ENCODE measurements around the gene CDH4. TPM values are rescaled to one million over a fixed set of nuclear protein-coding genes. Genes with fewer than 3 reads are reported as not detected.

Gene CDH4
- total RNA-seq, 1 donor from 2014 or later, result 8.3 TPM

DNA sequence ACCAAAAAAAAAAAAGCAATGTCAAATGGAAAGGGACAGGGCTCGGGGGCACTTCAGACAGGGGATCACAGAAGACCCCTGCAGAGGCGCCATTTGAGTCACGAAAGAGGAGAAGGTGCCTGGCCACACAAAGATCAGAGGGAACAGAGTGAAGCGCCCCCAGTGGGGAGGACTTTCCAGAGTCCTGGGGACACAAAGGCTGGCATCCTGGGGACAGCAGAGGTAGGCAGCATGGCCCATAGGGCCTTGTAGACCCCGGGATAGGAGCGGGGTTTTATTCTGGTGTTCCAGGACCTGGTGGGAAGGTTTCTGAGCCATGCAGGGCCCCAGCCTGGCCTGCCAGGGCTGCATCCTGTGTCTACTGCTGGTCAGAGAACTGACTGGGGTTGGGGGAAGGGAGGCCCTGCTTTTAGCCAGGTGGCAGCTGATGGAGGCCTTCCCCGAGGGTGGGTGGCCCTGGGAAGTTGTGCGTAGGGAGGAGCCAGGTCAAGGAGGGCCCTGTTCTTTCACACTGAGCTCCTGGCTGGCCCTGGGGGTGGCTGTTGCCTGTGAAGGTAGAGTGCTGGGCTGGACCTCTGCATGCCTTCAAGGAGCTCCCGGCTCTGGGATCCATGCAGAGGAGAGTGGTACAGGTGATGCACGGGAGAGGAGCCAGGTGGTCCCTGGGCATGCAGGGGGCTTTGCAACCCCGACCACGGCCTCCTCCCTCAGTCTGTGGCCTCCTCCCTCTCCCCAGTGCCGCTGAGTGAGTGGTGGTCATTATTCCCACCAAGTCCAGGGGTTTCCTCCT, 117.9 kb downstream of the CDH4 start:
- DNase-seq (ENCODE audit: extremely low spot score, unreplicated experiment), result no peak
- peaks cover 11% of the 10 kb centered on the region for H3K4me1 Mint-ChIP-seq (ENCODE audit: unreplicated experiment)
- TF ChIP-seq, protein P1, sequence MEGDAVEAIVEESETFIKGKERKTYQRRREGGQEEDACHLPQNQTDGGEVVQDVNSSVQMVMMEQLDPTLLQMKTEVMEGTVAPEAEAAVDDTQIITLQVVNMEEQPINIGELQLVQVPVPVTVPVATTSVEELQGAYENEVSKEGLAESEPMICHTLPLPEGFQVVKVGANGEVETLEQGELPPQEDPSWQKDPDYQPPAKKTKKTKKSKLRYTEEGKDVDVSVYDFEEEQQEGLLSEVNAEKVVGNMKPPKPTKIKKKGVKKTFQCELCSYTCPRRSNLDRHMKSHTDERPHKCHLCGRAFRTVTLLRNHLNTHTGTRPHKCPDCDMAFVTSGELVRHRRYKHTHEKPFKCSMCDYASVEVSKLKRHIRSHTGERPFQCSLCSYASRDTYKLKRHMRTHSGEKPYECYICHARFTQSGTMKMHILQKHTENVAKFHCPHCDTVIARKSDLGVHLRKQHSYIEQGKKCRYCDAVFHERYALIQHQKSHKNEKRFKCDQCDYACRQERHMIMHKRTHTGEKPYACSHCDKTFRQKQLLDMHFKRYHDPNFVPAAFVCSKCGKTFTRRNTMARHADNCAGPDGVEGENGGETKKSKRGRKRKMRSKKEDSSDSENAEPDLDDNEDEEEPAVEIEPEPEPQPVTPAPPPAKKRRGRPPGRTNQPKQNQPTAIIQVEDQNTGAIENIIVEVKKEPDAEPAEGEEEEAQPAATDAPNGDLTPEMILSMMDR (conservative IDR thresholded peaks at IDR 0.05), result no peak
- H3K27ac Mint-ChIP-seq, result no peak overlapping the region
- H3K36me3 Mint-ChIP-seq, result no peaks in the 10 kb centered on the region
- peaks cover 3% of the 10 kb centered on the region for H3K9me3 Mint-ChIP-seq
- H3K4me3 Mint-ChIP-seq, result no peak overlapping the region
- H3K27me3 Mint-ChIP-seq, result peaks cover 9% of the 10 kb centered on the region

GRCh38 chr20:61370841-61371303, 118.8 kb downstream of the CDH4 start:
- Mint-ChIP-seq H3K27me3 (peaks cover 6% of the 10 kb centered on the region), H3K4me3 (no peak overlapping the region), H3K36me3 (no peaks in the 10 kb centered on the region), H3K27ac (no peak overlapping the region), H3K4me1 (ENCODE audit: unreplicated experiment) (peaks cover 11% of the 10 kb centered on the region), H3K9me3 (no peaks in the 10 kb centered on the region)
- TF ChIP-seq, protein P1 (conservative IDR thresholded peaks at IDR 0.05), result no peak
- no peak for DNase-seq (ENCODE audit: extremely low spot score, unreplicated experiment)

DNA sequence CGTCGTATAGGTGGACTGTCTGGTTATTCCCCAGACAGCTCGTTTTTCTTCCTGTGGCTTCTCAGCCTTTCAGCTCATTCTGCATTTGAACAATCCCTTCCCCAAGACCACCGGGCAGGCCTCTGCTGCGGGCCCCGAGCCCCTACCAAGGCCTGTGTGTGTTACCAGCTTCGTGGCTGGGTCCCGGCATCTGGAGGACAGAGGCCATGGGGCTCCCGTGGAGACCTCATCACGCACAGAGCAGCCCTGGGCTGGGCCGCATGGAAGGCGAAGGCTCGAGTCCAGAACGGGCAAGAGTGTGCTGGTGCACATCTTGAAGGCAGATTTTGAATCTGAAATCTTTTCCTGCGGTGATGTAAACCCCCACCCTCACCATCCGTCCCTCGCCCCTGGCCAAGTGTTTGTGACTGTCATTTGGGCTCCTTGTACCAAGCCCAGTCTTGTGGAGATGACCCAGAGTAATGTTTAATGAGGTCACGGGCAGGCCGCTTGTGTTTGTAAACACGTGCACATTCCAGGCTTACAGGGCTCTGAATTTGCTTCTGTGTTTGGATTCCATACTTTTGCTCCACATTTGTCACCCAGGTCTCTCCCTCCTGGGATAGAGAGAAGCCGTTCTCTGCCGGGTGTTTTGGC, 119.6 kb downstream of the CDH4 start:
- DNase-seq (ENCODE audit: extremely low spot score, unreplicated experiment), result no peak
- TF ChIP-seq, protein P1 (conservative IDR thresholded peaks at IDR 0.05), result no peak
- Mint-ChIP-seq H3K27ac (no peak overlapping the region), H3K9me3 (no peaks in the 10 kb centered on the region), H3K27me3 (peaks cover 6% of the 10 kb centered on the region), H3K36me3 (no peaks in the 10 kb centered on the region), H3K4me3 (no peak overlapping the region), H3K4me1 (ENCODE audit: unreplicated experiment) (peaks cover 11% of the 10 kb centered on the region)

DNA sequence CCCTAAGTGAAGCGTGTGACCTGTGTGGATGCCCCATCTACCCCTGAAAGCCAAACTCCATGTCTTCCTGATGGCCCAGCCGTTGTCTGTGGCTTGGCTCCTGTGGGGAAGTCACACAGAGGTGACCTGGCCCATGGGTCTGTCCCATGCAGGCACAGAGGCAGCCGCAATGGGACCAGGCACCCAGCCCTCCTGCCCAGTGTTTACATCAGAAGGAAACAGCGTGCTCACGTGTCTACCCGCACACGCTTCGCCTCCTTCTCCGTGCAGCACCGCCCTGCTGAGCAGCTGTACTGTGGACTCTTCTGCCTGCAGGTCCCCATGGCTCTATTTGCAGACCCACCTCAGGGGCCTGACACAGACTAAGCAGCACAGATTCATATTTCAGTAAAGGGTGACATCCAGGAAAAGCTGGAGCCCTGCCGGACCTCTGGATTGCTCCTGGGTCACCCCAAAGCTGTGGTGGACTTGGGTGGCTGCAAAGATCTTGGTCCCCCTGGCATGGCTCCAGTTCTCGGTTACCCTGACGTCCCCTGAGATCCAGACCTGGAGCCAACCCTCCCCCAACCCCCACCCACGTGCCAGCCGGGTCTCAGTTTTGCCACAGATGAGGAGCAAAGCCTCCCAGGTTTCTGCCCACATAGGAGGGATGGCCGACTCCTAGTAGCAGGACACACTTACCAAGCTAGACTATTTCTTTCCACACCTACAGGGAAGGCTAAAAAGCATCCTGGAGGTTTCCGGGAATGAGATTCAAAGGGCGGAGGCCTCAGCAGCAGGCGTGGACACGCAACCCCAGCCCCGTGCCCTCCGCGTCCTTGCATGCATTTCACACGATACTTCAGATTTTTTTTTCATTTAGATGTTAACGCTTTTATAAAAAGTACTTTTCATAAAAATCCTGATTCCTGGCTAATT, 120.3 kb downstream of the CDH4 start:
- TF ChIP-seq, protein P1 (conservative IDR thresholded peaks at IDR 0.05), result no peak
- no peaks in the 10 kb centered on the region for H3K36me3 Mint-ChIP-seq
- peaks cover 11% of the 10 kb centered on the region for H3K4me1 Mint-ChIP-seq (ENCODE audit: unreplicated experiment)
- H3K4me3 Mint-ChIP-seq, result no peak overlapping the region
- peaks cover 6% of the 10 kb centered on the region for H3K27me3 Mint-ChIP-seq
- no peak for DNase-seq (ENCODE audit: extremely low spot score, unreplicated experiment)
- H3K27ac Mint-ChIP-seq, result no peak overlapping the region
- H3K9me3 Mint-ChIP-seq, result no peaks in the 10 kb centered on the region

DNA sequence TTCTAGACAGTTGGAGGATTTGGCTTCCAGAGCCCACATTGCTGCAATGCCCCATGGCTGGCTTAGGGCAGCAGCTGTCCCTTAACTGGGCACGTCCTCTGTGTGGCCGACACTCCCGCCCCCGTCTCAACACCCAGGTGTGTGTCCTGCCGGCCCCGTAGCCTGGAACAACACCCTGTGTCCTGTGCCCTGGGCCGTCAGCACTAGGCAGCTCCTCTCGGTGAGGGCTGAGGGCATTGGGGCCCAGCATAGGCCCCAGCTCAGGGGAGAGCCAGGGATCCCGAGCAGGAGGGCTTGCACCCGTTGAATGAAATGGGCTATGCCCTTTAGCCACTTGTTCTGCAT, 121.0 kb downstream of the CDH4 start:
- no peak overlapping the region for H3K4me3 Mint-ChIP-seq
- peaks cover 11% of the 10 kb centered on the region for H3K4me1 Mint-ChIP-seq (ENCODE audit: unreplicated experiment)
- peaks cover 6% of the 10 kb centered on the region for H3K27me3 Mint-ChIP-seq
- no peak for DNase-seq (ENCODE audit: extremely low spot score, unreplicated experiment)
- H3K27ac Mint-ChIP-seq, result no peak overlapping the region
- H3K36me3 Mint-ChIP-seq, result no peaks in the 10 kb centered on the region
- TF ChIP-seq, protein P1 (conservative IDR thresholded peaks at IDR 0.05), result no peak
- H3K9me3 Mint-ChIP-seq, result no peaks in the 10 kb centered on the region
